ENCODE results near the gene PLD3.

PLD3 gene

GRCh38 chr19:40416918-40417642, 68.6 kb downstream of the PLD3 start:
- DNase-seq = no peak

GRCh38 chr19:40417643-40417981, 69.1 kb downstream of the PLD3 start:
- no peak for DNase-seq

GRCh38 chr19:40418040-40418439, 69.5 kb downstream of the PLD3 start:
- DNase-seq = no peak

GRCh38 chr19:40419066-40419612, 70.6 kb downstream of the PLD3 start:
- peak; percentile 42 for DNase-seq

- no peak for DNase-seq
Observed at GRCh38 chr19:40419780-40420179, 71.3 kb downstream of the PLD3 start.

- DNase-seq = no peak
Observed at GRCh38 chr19:40420451-40420765, 71.9 kb downstream of the PLD3 start.

- peak; percentile 59 for DNase-seq
Observed at GRCh38 chr19:40420766-40421765, 72.6 kb downstream of the PLD3 start.

GRCh38 chr19:40421993-40422747, 73.7 kb downstream of the PLD3 start:
- DNase-seq = no peak

- DNase-seq = no peak
Observed at GRCh38 chr19:40422748-40423566, 74.5 kb downstream of the PLD3 start.

- no peak for DNase-seq
Observed at GRCh38 chr19:40423938-40424337, 75.4 kb downstream of the PLD3 start.

GRCh38 chr19:40424637-40425449, 76.3 kb downstream of the PLD3 start:
- no peak for DNase-seq

- peak; percentile 99 for DNase-seq
Observed at GRCh38 chr19:40425450-40426287, 77.2 kb downstream of the PLD3 start, which contains the start of gene SERTAD1. TSS of gene SERTAD1 (minus strand) at chr19:40425992. CDS start at chr19:40423546, 2,446 bp downstream.

All from NCI-H2171 (cell line).